Caco-2 (cell line): ENCODE data around the gene ESD. TPM values are rescaled to one million over a fixed set of nuclear protein-coding genes. Genes with fewer than 3 reads are reported as not detected.

Source experiments
- BruUV-seq: library from RNA; stranded (reverse); fragments of 400-500 nt; replicated peaks from 2 replicates; lab custom pipeline; 2021; lab: Mats Ljungman, UMichigan
- CTCF ChIA-PET: fragments of 300-600 bp; sonication (Branson Sonifier 250); formaldehyde crosslinking; loops from one replicate; lab custom pipeline; 2022; ENCODE audit warnings: antibody characterized with exemption; lab: Charles Lee
- POLR2A ChIA-PET: fragments of 300-600 bp; sonication (Branson Sonifier 250); formaldehyde crosslinking; loops from one replicate; lab custom pipeline; 2022; ENCODE audit warnings: antibody characterized with exemption; lab: Charles Lee
- DNase-seq, 2 experiments: peaks; one replicate each; pipeline versions ENCODE4 v3.0.0 to v3.0.0-alpha.2; 2020 to 2022
- H3K27me3 ChIP-seq: replicated peaks from 2 replicates; pipeline ENCODE4 v1.6.0; 2011; ENCODE audit warnings: low read length; ENCODE audit not compliant: control insufficient read depth, insufficient read depth
- H3K36me3 ChIP-seq: 2 replicates; pipeline ENCODE4 v1.5.1; 2011; ENCODE audit warnings: low read length; ENCODE audit not compliant: control insufficient read depth, insufficient read depth
- H3K4me1 ChIP-seq: fragments of 250-450 bp; sonication (Bioruptor Pico); 2 replicates; pipeline ENCODE4 v1.5.1; 2020; ENCODE audit warnings: mild to moderate bottlenecking
- H3K4me3 ChIP-seq: 2 replicates; pipeline ENCODE4 v1.5.1; 2011; ENCODE audit warnings: low read depth, mild to moderate bottlenecking, control low read depth, low read length
- H3K9me3 ChIP-seq: fragments of 250-450 bp; sonication (Bioruptor Pico); 2 replicates; pipeline ENCODE4 v1.5.1; 2020; ENCODE audit warnings: mild to moderate bottlenecking, moderate library complexity
- H3K27ac Mint-ChIP-seq: one replicate; pipeline ENCODE4 v1.8.0; 2022; ENCODE audit warnings: mixed read lengths; ENCODE audit not compliant: unreplicated experiment
- H3K27me3 Mint-ChIP-seq: one replicate; pipeline ENCODE4 v1.8.0; 2022; ENCODE audit warnings: mixed read lengths; ENCODE audit not compliant: insufficient read depth, unreplicated experiment
- H3K36me3 Mint-ChIP-seq: one replicate; pipeline ENCODE4 v1.8.0; 2022; ENCODE audit warnings: mild to moderate bottlenecking, mixed read lengths; ENCODE audit not compliant: insufficient read depth, unreplicated experiment
- H3K4me1 Mint-ChIP-seq: one replicate; pipeline ENCODE4 v1.8.0; 2022; ENCODE audit warnings: low read depth, mixed read lengths; ENCODE audit not compliant: unreplicated experiment
- H3K4me3 Mint-ChIP-seq: one replicate; pipeline ENCODE4 v1.8.0; 2022; ENCODE audit warnings: mild to moderate bottlenecking, moderate library complexity, mixed read lengths; ENCODE audit not compliant: unreplicated experiment
- H3K9me3 Mint-ChIP-seq: one replicate; pipeline ENCODE4 v1.8.0; 2022; ENCODE audit warnings: mixed read lengths; ENCODE audit not compliant: unreplicated experiment
- intact Hi-C: fragments of 100-400 bp; cut with micrococcal nuclease; formaldehyde crosslinking; loops from one replicate; pipeline ENCODE4 v1.10.0; 2022; ENCODE audit not compliant: unreplicated experiment
- total RNA-seq: library from RNA; stranded (reverse); gene quantifications from 2 replicates; pipeline ENCODE4 v1.2.3, GENCODE V29; 2022
- TF ChIP-seq, protein P1 (sequence below), 2 experiments: fragments of 200-600 bp in 1 of 2; IDR thresholded peaks; 1 replicate in 1 of 2; 2 replicates in 1 of 2; pipeline versions ENCODE4 v1.5.1 to v1.8.0; 2011 to 2022; ENCODE audit warnings: antibody characterized with exemption in 1 of 2, control low read depth in 1 of 2, inconsistent platforms in 1 of 2, low read depth in 1 of 2, low read length in 1 of 2, mild to moderate bottlenecking in 1 of 2, moderate library complexity in 1 of 2; ENCODE audit not compliant: insufficient read depth in 1 of 2, severe bottlenecking in 1 of 2, unreplicated experiment in 1 of 2

The ESD gene
- total RNA-seq, 1 experiment from 2014 or later = 119 TPM

DNA sequence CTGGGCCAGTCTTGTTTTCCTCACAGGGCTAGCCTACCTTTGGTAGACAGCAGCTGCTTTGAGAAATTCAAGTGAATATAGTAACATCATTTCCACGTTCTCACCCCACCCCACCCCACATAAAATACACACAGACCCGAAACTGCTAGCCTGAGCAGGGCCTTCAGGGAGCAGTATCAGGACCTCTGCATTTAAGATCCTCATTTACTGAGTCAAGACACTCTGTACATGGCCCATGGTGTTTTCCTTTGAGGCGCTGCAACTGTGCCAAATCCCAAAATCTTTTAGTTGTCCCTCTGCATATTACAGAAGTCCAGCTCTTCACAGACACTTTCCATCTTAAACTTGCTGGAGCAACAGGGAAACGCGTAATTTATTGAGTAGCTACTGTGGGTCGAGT lies 43.0 kb downstream of the ESD start:
- intact Hi-C loops = no loop called here
- H3K4me1 ChIP-seq = 0 out of 2 replicates have a peak, but pooled peaks cover 4% of the 10 kb centered on the region
- peaks cover 32% of the 10 kb centered on the region for H3K36me3 Mint-ChIP-seq
- no peaks in the 10 kb centered on the region for H3K36me3 ChIP-seq
- no TSS peak for BruUV-seq
- H3K27me3 Mint-ChIP-seq = no peaks in the 10 kb centered on the region
- no peaks in the 10 kb centered on the region for H3K9me3 ChIP-seq
- no peak overlapping the region for H3K27ac Mint-ChIP-seq
- TF ChIP-seq, protein P1, sequence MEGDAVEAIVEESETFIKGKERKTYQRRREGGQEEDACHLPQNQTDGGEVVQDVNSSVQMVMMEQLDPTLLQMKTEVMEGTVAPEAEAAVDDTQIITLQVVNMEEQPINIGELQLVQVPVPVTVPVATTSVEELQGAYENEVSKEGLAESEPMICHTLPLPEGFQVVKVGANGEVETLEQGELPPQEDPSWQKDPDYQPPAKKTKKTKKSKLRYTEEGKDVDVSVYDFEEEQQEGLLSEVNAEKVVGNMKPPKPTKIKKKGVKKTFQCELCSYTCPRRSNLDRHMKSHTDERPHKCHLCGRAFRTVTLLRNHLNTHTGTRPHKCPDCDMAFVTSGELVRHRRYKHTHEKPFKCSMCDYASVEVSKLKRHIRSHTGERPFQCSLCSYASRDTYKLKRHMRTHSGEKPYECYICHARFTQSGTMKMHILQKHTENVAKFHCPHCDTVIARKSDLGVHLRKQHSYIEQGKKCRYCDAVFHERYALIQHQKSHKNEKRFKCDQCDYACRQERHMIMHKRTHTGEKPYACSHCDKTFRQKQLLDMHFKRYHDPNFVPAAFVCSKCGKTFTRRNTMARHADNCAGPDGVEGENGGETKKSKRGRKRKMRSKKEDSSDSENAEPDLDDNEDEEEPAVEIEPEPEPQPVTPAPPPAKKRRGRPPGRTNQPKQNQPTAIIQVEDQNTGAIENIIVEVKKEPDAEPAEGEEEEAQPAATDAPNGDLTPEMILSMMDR (IDR thresholded peaks at IDR 0.05; ENCODE audit: insufficient read depth in 1 of 2, low read depth in 1 of 2, low read length in 1 of 2, severe bottlenecking in 1 of 2, unreplicated experiment in 1 of 2) = no peak
- no peak overlapping the region for H3K4me3 Mint-ChIP-seq
- H3K4me3 ChIP-seq = no peak overlapping the region
- H3K4me1 Mint-ChIP-seq = no peaks in the 10 kb centered on the region
- CTCF ChIA-PET = no interaction called here
- no peaks in the 10 kb centered on the region for H3K9me3 Mint-ChIP-seq
- no peaks in the 10 kb centered on the region; the same call in 1 of the 2 replicates for H3K27me3 ChIP-seq
- POLR2A ChIA-PET = no interaction called here
- no peak for DNase-seq

DNA sequence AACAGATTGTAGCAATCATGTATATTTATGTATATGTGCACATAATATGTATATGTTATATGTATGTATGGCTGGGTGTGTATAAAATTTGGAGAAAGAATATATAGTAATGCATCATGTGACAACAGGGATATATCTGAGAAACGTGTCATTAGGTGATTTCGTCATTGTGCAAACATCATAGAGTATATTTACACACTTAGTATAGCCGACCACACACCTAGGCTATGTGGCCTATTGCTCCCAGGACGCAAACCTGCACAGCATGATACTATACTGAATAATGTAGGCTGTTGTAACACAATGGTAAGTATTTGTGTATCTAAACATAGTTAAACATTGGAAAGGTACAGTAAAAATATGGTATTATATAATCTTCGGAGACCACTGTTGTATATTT lies 43.8 kb downstream of the ESD start:
- H3K4me3 Mint-ChIP-seq = no peak overlapping the region
- H3K36me3 Mint-ChIP-seq = peaks cover 34% of the 10 kb centered on the region
- no peak overlapping the region for H3K4me3 ChIP-seq
- no peaks in the 10 kb centered on the region for H3K27me3 Mint-ChIP-seq
- POLR2A ChIA-PET = no interaction called here
- H3K9me3 ChIP-seq = no peaks in the 10 kb centered on the region
- TF ChIP-seq, protein P1 (IDR thresholded peaks at IDR 0.05; ENCODE audit: insufficient read depth in 1 of 2, low read depth in 1 of 2, low read length in 1 of 2, severe bottlenecking in 1 of 2, unreplicated experiment in 1 of 2) = no peak
- intact Hi-C loops = no loop called here
- no peak overlapping the region for H3K27ac Mint-ChIP-seq
- H3K9me3 Mint-ChIP-seq = no peaks in the 10 kb centered on the region
- H3K4me1 Mint-ChIP-seq = no peaks in the 10 kb centered on the region
- BruUV-seq = no TSS peak
- peaks cover 2% of the 10 kb centered on the region; the same call in 1 of the 2 replicates for H3K36me3 ChIP-seq
- 0 out of 2 replicates have a peak, but pooled peaks cover 4% of the 10 kb centered on the region for H3K4me1 ChIP-seq
- no peaks in the 10 kb centered on the region; the same call in 1 of the 2 replicates for H3K27me3 ChIP-seq
- peak in 1 of 2 experiments; percentile 22 for DNase-seq
- CTCF ChIA-PET = no interaction called here

GRCh38 chr13:46751811-46752635 lies 44.9 kb downstream of the ESD start:
- H3K27me3 ChIP-seq = no peaks in the 10 kb centered on the region
- H3K9me3 Mint-ChIP-seq = no peaks in the 10 kb centered on the region
- no peak overlapping the region for H3K4me3 Mint-ChIP-seq
- peaks cover 2% of the 10 kb centered on the region for H3K4me1 Mint-ChIP-seq
- intact Hi-C loops = no loop called here
- TF ChIP-seq, protein P1 (IDR thresholded peaks at IDR 0.05; ENCODE audit: insufficient read depth in 1 of 2, low read depth in 1 of 2, low read length in 1 of 2, severe bottlenecking in 1 of 2, unreplicated experiment in 1 of 2) = no peak
- H3K4me1 ChIP-seq = peaks cover 8% of the 10 kb centered on the region
- ChIA-PET POLR2A (no interaction called here), CTCF (no interaction called here)
- H3K36me3 ChIP-seq = peaks cover 6% of the 10 kb centered on the region
- H3K9me3 ChIP-seq = no peaks in the 10 kb centered on the region
- H3K4me3 ChIP-seq = no peak overlapping the region
- no peaks in the 10 kb centered on the region for H3K27me3 Mint-ChIP-seq
- no TSS peak for BruUV-seq
- H3K27ac Mint-ChIP-seq = no peak overlapping the region
- DNase-seq = no peak
- peaks cover 45% of the 10 kb centered on the region for H3K36me3 Mint-ChIP-seq
